ENCODE measurements around the gene NXNL1.
"Not testable (repeated sequence)": the region's sequence is repeated elsewhere in the genome, so short reads cannot be mapped to it uniquely, and the experiment has no call there.

Gene NXNL1

GRCh38 chr19:17460372-17461230 is at the start of gene NXNL1:
Gene NXNL1 (minus strand): TSS chr19:17460926. CDS start chr19:17460869, 57 bp downstream.
- Histone ChIP-seq H3K27me3 (ENCODE audit: control insufficient read depth, insufficient read depth, low read length) (peaks cover 4% of the 10 kb centered on the region; the same call in 1 of the 2 replicates), H3K4me1 (ENCODE audit: control insufficient read depth, insufficient read depth, low read length) (no peaks in the 10 kb centered on the region; the same call in 1 of the 2 replicates), H3K9me3 (ENCODE audit: control insufficient read depth, insufficient read depth, low read length) (no peaks in the 10 kb centered on the region), H3K4me3 (ENCODE audit: low read length) (no peak within 1 kb of the TSS), H3K27ac (ENCODE audit: low read length) (no peak within 1 kb of the TSS), H3K36me3 (ENCODE audit: control insufficient read depth, insufficient read depth, low read length) (no peaks in the 10 kb centered on the region)
- no CpG with 5 or more reads among the region's 26 CpGs for WGBS (ENCODE audit: insufficient coverage, insufficient read length)
- DNase-seq (ENCODE audit: low read depth, low spot score) = no peak

GRCh38 chr19:17508558-17508933 is 47.8 kb upstream of the NXNL1 start:
- no CpG with 5 or more reads among the region's 3 CpGs for WGBS (ENCODE audit: insufficient coverage, insufficient read length)
- not testable (repeated sequence) for H3K9me3 ChIP-seq (ENCODE audit: control insufficient read depth, insufficient read depth, low read length); H3K27ac ChIP-seq (ENCODE audit: low read length); H3K27me3 ChIP-seq (ENCODE audit: control insufficient read depth, insufficient read depth, low read length); DNase-seq (ENCODE audit: low read depth, low spot score); H3K4me3 ChIP-seq (ENCODE audit: low read length); H3K4me1 ChIP-seq (ENCODE audit: control insufficient read depth, insufficient read depth, low read length); H3K36me3 ChIP-seq (ENCODE audit: control insufficient read depth, insufficient read depth, low read length)

- DNase-seq (ENCODE audit: low read depth, low spot score) = no peak
- no peaks in the 10 kb centered on the region for H3K9me3 ChIP-seq (ENCODE audit: control insufficient read depth, insufficient read depth, low read length)
- no peaks in the 10 kb centered on the region for H3K36me3 ChIP-seq (ENCODE audit: control insufficient read depth, insufficient read depth, low read length)
- H3K4me1 ChIP-seq (ENCODE audit: control insufficient read depth, insufficient read depth, low read length) = peaks cover 2% of the 10 kb centered on the region; the same call in 1 of the 2 replicates
- H3K27me3 ChIP-seq (ENCODE audit: control insufficient read depth, insufficient read depth, low read length) = no peaks in the 10 kb centered on the region
- WGBS (ENCODE audit: insufficient coverage, insufficient read length) = no CpG with 5 or more reads among the region's 9 CpGs
- H3K4me3 ChIP-seq (ENCODE audit: low read length) = no peak overlapping the region
- no peak overlapping the region for H3K27ac ChIP-seq (ENCODE audit: low read length)
These were observed 46.0 kb upstream of the NXNL1 start for GRCh38 chr19:17506745-17507144.

- Histone ChIP-seq H3K4me1 (ENCODE audit: control insufficient read depth, insufficient read depth, low read length) (no peaks in the 10 kb centered on the region), H3K4me3 (ENCODE audit: low read length) (no peak overlapping the region), H3K9me3 (ENCODE audit: control insufficient read depth, insufficient read depth, low read length) (no peaks in the 10 kb centered on the region), H3K36me3 (ENCODE audit: control insufficient read depth, insufficient read depth, low read length) (no peaks in the 10 kb centered on the region), H3K27ac (ENCODE audit: low read length) (no peak overlapping the region), H3K27me3 (ENCODE audit: control insufficient read depth, insufficient read depth, low read length) (no peaks in the 10 kb centered on the region)
- DNase-seq (ENCODE audit: low read depth, low spot score) = no peak
- WGBS (ENCODE audit: insufficient coverage, insufficient read length) = no CpG with 5 or more reads among the region's 10 CpGs
These were observed 44.5 kb upstream of the NXNL1 start for GRCh38 chr19:17505223-17505622.

GRCh38 chr19:17504456-17504855 is 43.7 kb upstream of the NXNL1 start:
- Histone ChIP-seq H3K27ac (ENCODE audit: low read length) (no peak overlapping the region), H3K36me3 (ENCODE audit: control insufficient read depth, insufficient read depth, low read length) (no peaks in the 10 kb centered on the region), H3K4me3 (ENCODE audit: low read length) (no peak overlapping the region), H3K9me3 (ENCODE audit: control insufficient read depth, insufficient read depth, low read length) (no peaks in the 10 kb centered on the region), H3K27me3 (ENCODE audit: control insufficient read depth, insufficient read depth, low read length) (no peaks in the 10 kb centered on the region), H3K4me1 (ENCODE audit: control insufficient read depth, insufficient read depth, low read length) (0 out of 2 replicates have a peak, but pooled peaks cover 3% of the 10 kb centered on the region)
- no peak for DNase-seq (ENCODE audit: low read depth, low spot score)
- WGBS (ENCODE audit: insufficient coverage, insufficient read length) = no CpG with 5 or more reads among the region's 13 CpGs

- Histone ChIP-seq H3K4me3 (ENCODE audit: low read length) (no peak overlapping the region), H3K27me3 (ENCODE audit: control insufficient read depth, insufficient read depth, low read length) (no peaks in the 10 kb centered on the region), H3K9me3 (ENCODE audit: control insufficient read depth, insufficient read depth, low read length) (no peaks in the 10 kb centered on the region), H3K4me1 (ENCODE audit: control insufficient read depth, insufficient read depth, low read length) (0 out of 2 replicates have a peak, but pooled peaks cover 3% of the 10 kb centered on the region), H3K36me3 (ENCODE audit: control insufficient read depth, insufficient read depth, low read length) (no peaks in the 10 kb centered on the region), H3K27ac (ENCODE audit: low read length) (no peak overlapping the region)
- no peak for DNase-seq (ENCODE audit: low read depth, low spot score)
- no CpG with 5 or more reads among the region's 2 CpGs for WGBS (ENCODE audit: insufficient coverage, insufficient read length)
These were observed 43.3 kb upstream of the NXNL1 start for GRCh38 chr19:17504030-17504429.

- WGBS (ENCODE audit: insufficient coverage, insufficient read length) = no CpG with 5 or more reads among the region's 6 CpGs
- no peaks in the 10 kb centered on the region for H3K36me3 ChIP-seq (ENCODE audit: control insufficient read depth, insufficient read depth, low read length)
- H3K4me3 ChIP-seq (ENCODE audit: low read length) = no peak overlapping the region
- DNase-seq (ENCODE audit: low read depth, low spot score) = no peak
- H3K27ac ChIP-seq (ENCODE audit: low read length) = no peak overlapping the region
- no peaks in the 10 kb centered on the region for H3K9me3 ChIP-seq (ENCODE audit: control insufficient read depth, insufficient read depth, low read length)
- 0 out of 2 replicates have a peak, but pooled peaks cover 3% of the 10 kb centered on the region for H3K4me1 ChIP-seq (ENCODE audit: control insufficient read depth, insufficient read depth, low read length)
- H3K27me3 ChIP-seq (ENCODE audit: control insufficient read depth, insufficient read depth, low read length) = no peaks in the 10 kb centered on the region
These were observed 42.5 kb upstream of the NXNL1 start for GRCh38 chr19:17503240-17503639.

GRCh38 chr19:17500447-17501198 is 39.9 kb upstream of the NXNL1 start:
- H3K4me1 ChIP-seq (ENCODE audit: control insufficient read depth, insufficient read depth, low read length) = 0 out of 2 replicates have a peak, but pooled peaks cover 3% of the 10 kb centered on the region
- WGBS (ENCODE audit: insufficient coverage, insufficient read length) = no CpG with 5 or more reads among the region's 27 CpGs
- H3K27ac ChIP-seq (ENCODE audit: low read length) = no peak overlapping the region

GRCh38 chr19:17499648-17500446 is 39.1 kb upstream of the NXNL1 start:
- H3K27me3 ChIP-seq (ENCODE audit: control insufficient read depth, insufficient read depth, low read length) = no peaks in the 10 kb centered on the region
- no peak overlapping the region for H3K27ac ChIP-seq (ENCODE audit: low read length)
- DNase-seq (ENCODE audit: low read depth, low spot score) = no peak
- H3K36me3 ChIP-seq (ENCODE audit: control insufficient read depth, insufficient read depth, low read length) = no peaks in the 10 kb centered on the region
- no peaks in the 10 kb centered on the region for H3K9me3 ChIP-seq (ENCODE audit: control insufficient read depth, insufficient read depth, low read length)
- H3K4me3 ChIP-seq (ENCODE audit: low read length) = no peak overlapping the region
- WGBS (ENCODE audit: insufficient coverage, insufficient read length) = no CpG with 5 or more reads among the region's 21 CpGs
- 0 out of 2 replicates have a peak, but pooled peaks cover 3% of the 10 kb centered on the region for H3K4me1 ChIP-seq (ENCODE audit: control insufficient read depth, insufficient read depth, low read length)

More at GRCh38 chr19:17500447-17501198, 39.9 kb upstream of the NXNL1 start:
- no peaks in the 10 kb centered on the region for H3K9me3 ChIP-seq (ENCODE audit: control insufficient read depth, insufficient read depth, low read length)
- H3K36me3 ChIP-seq (ENCODE audit: control insufficient read depth, insufficient read depth, low read length) = no peaks in the 10 kb centered on the region
- no peak for DNase-seq (ENCODE audit: low read depth, low spot score)
- H3K4me3 ChIP-seq (ENCODE audit: low read length) = no peak overlapping the region
- H3K27me3 ChIP-seq (ENCODE audit: control insufficient read depth, insufficient read depth, low read length) = no peaks in the 10 kb centered on the region

- H3K4me1 ChIP-seq (ENCODE audit: control insufficient read depth, insufficient read depth, low read length); H3K36me3 ChIP-seq (ENCODE audit: control insufficient read depth, insufficient read depth, low read length); H3K27ac ChIP-seq (ENCODE audit: low read length); DNase-seq (ENCODE audit: low read depth, low spot score); H3K27me3 ChIP-seq (ENCODE audit: control insufficient read depth, insufficient read depth, low read length); H3K4me3 ChIP-seq (ENCODE audit: low read length); H3K9me3 ChIP-seq (ENCODE audit: control insufficient read depth, insufficient read depth, low read length): not testable (repeated sequence)
- WGBS (ENCODE audit: insufficient coverage, insufficient read length) = no CpG with 5 or more reads among the region's 12 CpGs
These were observed 38.3 kb upstream of the NXNL1 start for GRCh38 chr19:17499025-17499424.
